GM23248 (cell line): ENCODE measurements around the gene JAK2. TPM values are rescaled to one million over a fixed set of nuclear protein-coding genes. Genes with fewer than 3 reads are reported as not detected.

Source experiments
- DNase-seq: peaks from one replicate; pipeline ENCODE4 v3.0.0-alpha.2; 2015
- H2AFZ ChIP-seq: fragments of 200-600 bp; sonication (generic); 2 replicates; pipeline ENCODE4 v1.6.1; 2016; ENCODE audit warnings: antibody characterized with exemption
- H3F3A ChIP-seq: fragments of 200-600 bp; sonication (generic); 2 replicates; pipeline ENCODE4 v1.6.1; 2016; ENCODE audit warnings: mild to moderate bottlenecking, antibody characterized with exemption, mixed run types; ENCODE audit not compliant: insufficient read depth
- H3K27ac ChIP-seq: fragments of 200-600 bp; sonication (generic); 2 replicates; pipeline ENCODE4 v1.5.1; 2016; ENCODE audit warnings: mild to moderate bottlenecking
- H3K27me3 ChIP-seq: fragments of 200-600 bp; sonication (generic); replicated peaks from 2 replicates; pipeline ENCODE4 v1.6.1; 2016; ENCODE audit warnings: mild to moderate bottlenecking; ENCODE audit not compliant: insufficient read depth
- H3K36me3 ChIP-seq: fragments of 200-600 bp; sonication (generic); 2 replicates; pipeline ENCODE4 v1.6.1; 2016; ENCODE audit warnings: low read depth, mild to moderate bottlenecking
- H3K4me1 ChIP-seq: fragments of 200-600 bp; sonication (generic); 2 replicates; pipeline ENCODE4 v1.6.1; 2016; ENCODE audit warnings: mild to moderate bottlenecking; ENCODE audit not compliant: insufficient read depth
- H3K4me2 ChIP-seq: fragments of 200-600 bp; sonication (generic); one replicate; pipeline ENCODE4 v1.6.1; 2016; ENCODE audit warnings: mild to moderate bottlenecking; ENCODE audit not compliant: unreplicated experiment
- H3K4me3 ChIP-seq: fragments of 200-600 bp; sonication (generic); 2 replicates; pipeline ENCODE4 v1.5.1; 2016; ENCODE audit warnings: mild to moderate bottlenecking
- H3K79me2 ChIP-seq: fragments of 200-600 bp; sonication (generic); 2 replicates; pipeline ENCODE4 v1.6.1; 2016; ENCODE audit warnings: mild to moderate bottlenecking; ENCODE audit not compliant: insufficient read depth
- H3K9ac ChIP-seq: fragments of 200-600 bp; sonication (generic); 2 replicates; pipeline ENCODE4 v1.6.1; 2016; ENCODE audit warnings: mild to moderate bottlenecking
- H3K9me2 ChIP-seq: fragments of 200-600 bp; sonication (generic); 2 replicates; pipeline ENCODE4 v1.6.1; 2016; ENCODE audit warnings: mixed run types, mild to moderate bottlenecking, moderate library complexity; ENCODE audit not compliant: insufficient read depth
- H3K9me3 ChIP-seq: fragments of 200-600 bp; sonication (generic); one replicate; pipeline ENCODE4 v1.6.1; 2017; ENCODE audit warnings: low read depth
- H4K20me1 ChIP-seq: fragments of 200-600 bp; sonication (generic); 2 replicates; pipeline ENCODE4 v1.6.0; 2016; ENCODE audit not compliant: insufficient read depth
- EZH2 ChIP-seq: fragments of 200-600 bp; sonication (generic); IDR thresholded peaks from 2 replicates; pipeline ENCODE4 v1.6.1; 2018; ENCODE audit warnings: antibody characterized with exemption, mild to moderate bottlenecking; ENCODE audit not compliant: insufficient read depth, poor library complexity, severe bottlenecking
- EZH2phosphoT487 ChIP-seq: fragments of 200-600 bp; sonication (generic); IDR thresholded peaks from 2 replicates; pipeline ENCODE4 v1.6.1; 2018; ENCODE audit warnings: antibody characterized with exemption, moderate library complexity, mild to moderate bottlenecking, low read depth; ENCODE audit not compliant: insufficient read depth
- WGBS, 2 experiments: methylation state at CpG; one replicate each; pipeline ENCODE4 v1.1.6; 2015 to 2017; ENCODE audit warnings: low lambda C conversion rate in 2 of 2, low coverage in 1 of 2; ENCODE audit errors: missing lambda C conversion rate in 2 of 2; 5-methylcytosine and 5-hydroxymethylcytosine counted together
- in situ Hi-C: fragments of 300-500 bp; cut with MboI; formaldehyde crosslinking; loops from 2 replicates; pipeline ENCODE4 v1.15.0; 2020
- polyA plus RNA-seq: library from polyadenylated mRNA; unstranded; fragments of >200 nt; fragmentation: Nextera tagmentation; extraction: Ambion mirVana; gene quantifications from 2 replicates; pipeline ENCODE4 v1.2.1, GENCODE V29; 2016
- total RNA-seq: library from RNA; depleted of rRNA; stranded (reverse); fragments of >200 nt; shearing (Covaris generic); gene quantifications from 2 replicates; pipeline ENCODE4 v1.2.3, GENCODE V29; 2014; rRNA removed

Gene JAK2
- total and polyA plus RNA-seq, 2 experiments from 2014 or later = 5.0 to 6.5 TPM

GRCh38 chr9:5144217-5144616 lies 159.1 kb downstream of the JAK2 start:
- in situ Hi-C loops = no loop called here
- Histone ChIP-seq H3K79me2 (no peaks in the 10 kb centered on the region), H3K36me3 (0 out of 2 replicates have a peak, but pooled peaks cover 3% of the 10 kb centered on the region), H3K4me3 (no peak overlapping the region), H3K9ac (no peak overlapping the region), H3K27ac (no peak overlapping the region), H3K4me1 (peaks cover 7% of the 10 kb centered on the region; the same call in 1 of the 2 replicates), H3F3A (peaks cover 13% of the 10 kb centered on the region), H3K27me3 (no peaks in the 10 kb centered on the region), H3K9me3 (no peaks in the 10 kb centered on the region), H2AFZ (no peak overlapping the region), H4K20me1 (no peaks in the 10 kb centered on the region), H3K4me2 (no peak overlapping the region), H3K9me2 (no peaks in the 10 kb centered on the region; the same call in 1 of the 2 replicates)
- DNase-seq = no peak
- WGBS, 2 experiments = 94 to 97% methylated on average over 7 of the region's 7 CpGs
- TF ChIP-seq EZH2 (no peak), EZH2phosphoT487 (no peak)

DNA sequence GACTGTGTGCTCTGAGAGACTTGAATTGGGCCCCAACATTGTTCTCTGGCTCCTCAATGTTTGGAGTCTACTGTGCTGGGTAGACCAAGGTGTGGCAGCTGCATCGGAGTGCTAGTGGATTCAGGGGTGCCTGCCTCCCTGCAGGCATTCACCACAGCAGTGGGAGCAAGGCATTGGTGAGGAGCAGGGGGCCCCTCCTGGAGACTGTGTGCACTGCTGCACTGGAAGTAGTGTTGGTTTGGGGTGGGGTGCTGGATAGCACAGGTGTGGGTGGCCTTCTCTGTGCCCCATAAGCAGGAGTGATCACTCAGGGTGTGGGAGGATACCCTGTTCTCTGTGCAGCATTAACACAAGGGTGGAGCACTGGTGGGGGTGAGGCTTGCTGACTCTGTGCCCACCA lies 161.2 kb downstream of the JAK2 start:
- in situ Hi-C loops = no loop called here
- 0 out of 2 replicates have a peak, but pooled peaks cover 3% of the 10 kb centered on the region for H3K36me3 ChIP-seq
- H3K4me3 ChIP-seq = no peak overlapping the region
- no peaks in the 10 kb centered on the region; the same call in 1 of the 2 replicates for H3K9me2 ChIP-seq
- no peak for TF ChIP-seq EZH2phosphoT487
- TF ChIP-seq EZH2 = no peak
- H3K4me1 ChIP-seq = no peaks in the 10 kb centered on the region
- no peak overlapping the region for H2AFZ ChIP-seq
- no peak overlapping the region for H3K4me2 ChIP-seq
- H3K79me2 ChIP-seq = no peaks in the 10 kb centered on the region
- no peak overlapping the region for H3K27ac ChIP-seq
- no peaks in the 10 kb centered on the region for H4K20me1 ChIP-seq
- H3K9me3 ChIP-seq = no peaks in the 10 kb centered on the region
- no peak overlapping the region for H3K9ac ChIP-seq
- no peak for DNase-seq
- no peaks in the 10 kb centered on the region for H3F3A ChIP-seq
- no peaks in the 10 kb centered on the region for H3K27me3 ChIP-seq
- 71 to 93% methylated on average over 1 of the region's 1 CpG for WGBS, 2 experiments

Other genes starting within 250 kb of the JAK2 start
- gene AK3, start 244.1 kb upstream of the JAK2 start, total RNA-seq = 58.4 and 62.8 TPM in 2 replicates
- gene AK3, start 244.1 kb upstream of the JAK2 start, polyA plus RNA-seq = 80.4 and 83.2 TPM in 2 replicates
- gene RCL1, start 192.3 kb upstream of the JAK2 start, total RNA-seq = 4.0 and 7.8 TPM in 2 replicates
- gene RCL1, start 192.3 kb upstream of the JAK2 start, polyA plus RNA-seq = 6.9 and 7.7 TPM in 2 replicates
- gene INSL6, start 200.4 kb downstream of the JAK2 start, total RNA-seq = not detected in 2 replicates
- gene INSL6, start 200.4 kb downstream of the JAK2 start, polyA plus RNA-seq = not detected in 2 replicates
- not detected in 2 replicates for gene INSL4, start 246.1 kb downstream of the JAK2 start, total RNA-seq
- not detected in 2 replicates for gene INSL4, start 246.1 kb downstream of the JAK2 start, polyA plus RNA-seq